MCF 10A (cell line): ENCODE measurements around the gene TMEM80. TPM values are rescaled to one million over a fixed set of nuclear protein-coding genes. Genes with fewer than 3 reads are reported as not detected.

Experiments used
- BruUV-seq: library from RNA; stranded (reverse); fragments of 400-500 nt; replicated peaks from 2 replicates; lab custom pipeline; 2021; lab: Mats Ljungman, UMichigan
- CTCF ChIA-PET: fragments of 300-600 bp; sonication (Branson Sonifier 250); formaldehyde crosslinking; extraction: SDS; loops from one replicate; lab custom pipeline; 2021; ENCODE audit warnings: antibody characterized with exemption, inconsistent platforms; lab: Yijun Ruan, JAX
- POLR2A ChIA-PET: fragments of 300-600, 350-650 bp; sonication (Branson Sonifier 250); formaldehyde crosslinking; extraction: SDS; loops from one replicate; lab custom pipeline; 2020; ENCODE audit warnings: antibody characterized with exemption, inconsistent platforms; lab: Yijun Ruan, JAX
- DNase-seq: peaks from one replicate; pipeline ENCODE4 v3.0.0-alpha.2; 2018; ENCODE audit not compliant: unreplicated experiment
- H3K27ac Mint-ChIP-seq: one replicate; pipeline ENCODE4 v1.8.0; 2022; ENCODE audit warnings: mild to moderate bottlenecking, low read depth, mixed read lengths; ENCODE audit not compliant: unreplicated experiment
- H3K27me3 Mint-ChIP-seq: one replicate; pipeline ENCODE4 v1.8.0; 2022; ENCODE audit warnings: mixed read lengths; ENCODE audit not compliant: insufficient read depth, unreplicated experiment
- H3K36me3 Mint-ChIP-seq: one replicate; pipeline ENCODE4 v1.8.0; 2022; ENCODE audit warnings: mild to moderate bottlenecking, moderate library complexity, mixed read lengths; ENCODE audit not compliant: insufficient read depth, unreplicated experiment
- H3K4me1 Mint-ChIP-seq: one replicate; pipeline ENCODE4 v1.8.0; 2022; ENCODE audit warnings: mixed read lengths; ENCODE audit not compliant: insufficient read depth, unreplicated experiment
- H3K4me3 Mint-ChIP-seq: one replicate; pipeline ENCODE4 v1.8.0; 2022; ENCODE audit warnings: mild to moderate bottlenecking, moderate library complexity, mixed read lengths; ENCODE audit not compliant: unreplicated experiment
- H3K9me3 Mint-ChIP-seq: one replicate; pipeline ENCODE4 v1.8.0; 2022; ENCODE audit warnings: mixed read lengths; ENCODE audit not compliant: unreplicated experiment
- CTCF ChIP-seq: fragments of 200-600 bp; IDR thresholded peaks from one replicate; pipeline ENCODE4 v1.8.0; 2022; ENCODE audit warnings: antibody characterized with exemption, mild to moderate bottlenecking; ENCODE audit not compliant: unreplicated experiment
- intact Hi-C: fragments of 100-400 bp; cut with micrococcal nuclease; formaldehyde crosslinking; loops from 2 replicates; pipeline ENCODE4 v1.14.1; 2022
- total RNA-seq: library from RNA; stranded (reverse); gene quantifications from 2 replicates; pipeline ENCODE4 v1.2.3, GENCODE V29; 2022

The TMEM80 gene
- total RNA-seq, 1 experiment from 2014 or later, result 12.8 TPM

GRCh38 chr11:727281-727701 is 31.7 kb downstream of the TMEM80 start:
- Mint-ChIP-seq H3K27ac (peak overlapping the region; percentile 43), H3K4me1 (peaks cover 12% of the 10 kb centered on the region), H3K27me3 (no peaks in the 10 kb centered on the region), H3K9me3 (no peaks in the 10 kb centered on the region), H3K4me3 (peak overlapping the region; percentile 50), H3K36me3 (peaks cover 36% of the 10 kb centered on the region)
- ChIA-PET POLR2A (interaction anchor here (0.6 to 7.1 kb wide), 12 partner anchors 15 to 221 kb away, joined by 3 to 96 read pairs (median 8); partner anchors contain the start of genes DEAF1, EPS8L2, GATD1 and HRAS), CTCF (interaction anchor here (0.5 to 3.3 kb wide), 12 partner anchors 9 to 325 kb away, joined by 3 to 22 read pairs (median 4); partner anchors contain the start of genes EPS8L2, TALDO1 and TMEM80)
- no peak for TF ChIP-seq CTCF
- DNase-seq, result no peak
- intact Hi-C loops, result loop anchor here (10.0 kb wide), 1 partner anchor 162 kb away; the partner anchor contains the start of genes LMNTD2 and RASSF7
- BruUV-seq, result no TSS peak

GRCh38 chr11:727859-728748 is 32.5 kb downstream of the TMEM80 start:
- CTCF ChIA-PET, result interaction anchor here (0.6 to 3.3 kb wide), 10 partner anchors 10 to 324 kb away, joined by 3 to 22 read pairs (median 4); partner anchors contain the start of genes EPS8L2, TALDO1 and TMEM80
- Mint-ChIP-seq H3K4me1 (peaks cover 12% of the 10 kb centered on the region), H3K27me3 (no peaks in the 10 kb centered on the region), H3K9me3 (no peaks in the 10 kb centered on the region), H3K27ac (peak overlapping the region; percentile 43), H3K4me3 (peak overlapping the region; percentile 23), H3K36me3 (peaks cover 34% of the 10 kb centered on the region)
- BruUV-seq, result no TSS peak
- TF ChIP-seq CTCF, result peak; percentile 98
- POLR2A ChIA-PET, result interaction anchor here (0.6 to 7.1 kb wide), 9 partner anchors 16 to 221 kb away, joined by 3 to 96 read pairs (median 16); partner anchors contain the start of genes DEAF1, EPS8L2, GATD1 and RNH1
- intact Hi-C loops, result loop anchor here (1.0 to 10.0 kb wide), 4 partner anchors 19 to 163 kb away; partner anchors contain the start of genes LMNTD2, RASSF7 and TALDO1
- peak; percentile 98 for DNase-seq

DNA sequence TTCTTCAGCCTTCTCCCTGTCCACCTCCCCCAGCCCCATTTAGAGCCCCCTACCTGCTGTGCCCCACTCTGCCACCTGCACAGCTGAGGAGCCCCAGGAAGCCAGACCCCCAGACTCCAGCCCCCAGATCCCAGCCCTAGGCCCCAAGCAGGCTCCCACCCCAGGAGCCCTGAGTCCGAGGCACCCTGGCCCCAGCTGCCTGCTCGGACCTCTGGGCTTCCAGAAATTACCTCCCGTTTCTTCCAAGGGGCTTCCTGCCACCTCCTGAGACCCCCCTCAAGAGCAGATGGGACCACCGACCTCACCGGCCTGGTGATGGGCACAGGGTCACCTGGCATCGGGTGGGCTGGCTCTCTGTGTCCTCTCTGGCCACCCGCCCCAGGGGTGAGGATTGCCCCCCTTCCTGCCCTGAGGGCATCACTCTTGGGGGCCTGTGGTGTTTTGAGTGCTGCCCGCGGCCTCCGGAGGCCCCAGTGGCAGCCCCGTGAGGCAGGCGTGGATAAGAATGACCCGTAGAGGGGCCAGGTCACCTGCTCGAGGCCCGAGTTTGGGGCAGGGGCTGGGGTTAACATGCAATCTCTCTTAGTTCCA is 33.4 kb downstream of the TMEM80 start:
- Mint-ChIP-seq H3K27ac (no peak overlapping the region), H3K36me3 (peaks cover 28% of the 10 kb centered on the region), H3K4me3 (no peak overlapping the region), H3K27me3 (no peaks in the 10 kb centered on the region), H3K4me1 (peaks cover 12% of the 10 kb centered on the region), H3K9me3 (no peaks in the 10 kb centered on the region)
- intact Hi-C loops, result loop anchor here (1.0 to 10.0 kb wide), 4 partner anchors 18 to 164 kb away; partner anchors contain the start of genes LMNTD2, RASSF7 and TALDO1
- ChIA-PET POLR2A (interaction anchor here (0.6 to 7.1 kb wide), 9 partner anchors 16 to 48 kb away, joined by 3 to 96 read pairs (median 7); partner anchors contain the start of genes DEAF1, EPS8L2, GATD1 and TALDO1), CTCF (interaction anchor here (0.6 to 3.3 kb wide), 6 partner anchors 16 to 175 kb away, joined by 3 to 22 read pairs (median 4); partner anchors contain the start of genes TALDO1 and TMEM80)
- no peak for TF ChIP-seq CTCF
- no TSS peak for BruUV-seq
- no peak for DNase-seq
